ENCODE results near the gene SLC2A2.

Gene SLC2A2

GRCh38 chr3:171038342-171038741 is 11.8 kb upstream of the SLC2A2 start:
- no peak for DNase-seq (ENCODE audit: low read depth in 1 of 2, low spot score in 1 of 2)

- no peak for DNase-seq (ENCODE audit: low read depth in 1 of 2, low spot score in 1 of 2)
These were observed 2.3 kb upstream of the SLC2A2 start for GRCh38 chr3:171028779-171029232.

GRCh38 chr3:171028025-171028778 is 1.7 kb upstream of the SLC2A2 start:
- DNase-seq (ENCODE audit: low read depth in 1 of 2, low spot score in 1 of 2) = peak in 1 of 2 donors; percentile 17

GRCh38 chr3:171023566-171023965 is 3.0 kb downstream of the SLC2A2 start:
- DNase-seq (ENCODE audit: low read depth in 1 of 2, low spot score in 1 of 2) = no peak

- DNase-seq (ENCODE audit: low read depth in 1 of 2, low spot score in 1 of 2) = no peak
These were observed 5.1 kb downstream of the SLC2A2 start for GRCh38 chr3:171021377-171021776.

GRCh38 chr3:171018156-171018935 is 8.2 kb downstream of the SLC2A2 start:
- DNase-seq (ENCODE audit: low read depth in 1 of 2, low spot score in 1 of 2) = no peak

GRCh38 chr3:171013822-171014748 is 12.4 kb downstream of the SLC2A2 start:
- no peak for DNase-seq (ENCODE audit: low read depth in 1 of 2, low spot score in 1 of 2)

- no peak for DNase-seq (ENCODE audit: low read depth in 1 of 2, low spot score in 1 of 2)
These were observed 14.6 kb downstream of the SLC2A2 start for GRCh38 chr3:171011873-171012336.

GRCh38 chr3:171011109-171011872 is 15.2 kb downstream of the SLC2A2 start:
- no peak for DNase-seq (ENCODE audit: low read depth in 1 of 2, low spot score in 1 of 2)

GRCh38 chr3:171007316-171007715 is 19.2 kb downstream of the SLC2A2 start:
- DNase-seq (ENCODE audit: low read depth in 1 of 2, low spot score in 1 of 2) = no peak

- DNase-seq (ENCODE audit: low read depth in 1 of 2, low spot score in 1 of 2) = no peak
These were observed 20.9 kb downstream of the SLC2A2 start for GRCh38 chr3:171005648-171006047.

- DNase-seq (ENCODE audit: low read depth in 1 of 2, low spot score in 1 of 2) = no peak
These were observed 24.4 kb downstream of the SLC2A2 start for GRCh38 chr3:171001957-171002694.

- no peak for DNase-seq (ENCODE audit: low read depth in 1 of 2, low spot score in 1 of 2)
These were observed 25.1 kb downstream of the SLC2A2 start for GRCh38 chr3:171001250-171001893.

GRCh38 chr3:171000281-171000680 is 26.2 kb downstream of the SLC2A2 start:
- no peak for DNase-seq (ENCODE audit: low read depth in 1 of 2, low spot score in 1 of 2)

GRCh38 chr3:170999737-171000242 is 26.7 kb downstream of the SLC2A2 start:
- DNase-seq (ENCODE audit: low read depth in 1 of 2, low spot score in 1 of 2) = no peak

- DNase-seq (ENCODE audit: low read depth in 1 of 2, low spot score in 1 of 2) = no peak
These were observed 28.3 kb downstream of the SLC2A2 start for GRCh38 chr3:170997961-170998913.

- DNase-seq (ENCODE audit: low read depth in 1 of 2, low spot score in 1 of 2) = no peak
These were observed 33.7 kb downstream of the SLC2A2 start for GRCh38 chr3:170992854-170993253.

GRCh38 chr3:170991664-170992063 is 34.9 kb downstream of the SLC2A2 start:
- no peak for DNase-seq (ENCODE audit: low read depth in 1 of 2, low spot score in 1 of 2)
